Activated T-cell treated with anti-CD3 and anti-CD28 coated beads for 48 hours (primary cell): ENCODE data around the gene SFT2D1.

Experiments
- DNase-seq: peaks from one replicate; pipeline ENCODE4 v3.0.0-alpha.2; 2020; ENCODE audit warnings: low read depth

Gene SFT2D1

DNA sequence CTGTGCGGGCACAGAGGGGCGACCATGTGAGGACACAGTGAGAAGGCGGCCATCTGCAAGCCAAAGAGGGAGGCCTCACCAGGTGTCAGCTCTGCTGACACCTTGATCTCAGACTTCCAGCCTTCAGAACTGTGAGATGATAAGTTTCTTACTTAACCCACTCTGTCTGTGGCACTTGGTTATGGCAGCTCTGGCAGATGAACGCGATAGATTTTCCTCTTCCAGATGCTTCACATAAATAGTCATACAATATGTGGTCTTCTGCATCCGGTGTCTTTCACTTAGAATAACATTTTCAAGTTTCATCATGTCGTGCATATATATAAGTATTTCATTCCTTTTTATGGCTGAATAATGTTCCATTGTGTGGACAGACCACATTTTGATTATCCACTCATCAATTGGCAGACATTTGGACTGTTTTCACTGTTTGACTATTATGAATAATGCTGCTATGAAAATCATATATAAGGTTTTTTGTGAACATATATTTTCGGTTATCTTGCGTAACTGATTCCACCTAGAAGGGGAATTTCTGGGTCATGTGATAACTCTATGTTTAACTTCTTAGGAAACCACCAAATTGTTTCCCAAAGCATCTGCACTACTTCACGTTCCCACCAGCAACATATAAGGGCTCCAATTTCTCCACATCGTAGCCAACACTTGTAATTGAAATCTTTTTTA lies 64.3 kb downstream of the SFT2D1 start:
- no peak for DNase-seq

DNA sequence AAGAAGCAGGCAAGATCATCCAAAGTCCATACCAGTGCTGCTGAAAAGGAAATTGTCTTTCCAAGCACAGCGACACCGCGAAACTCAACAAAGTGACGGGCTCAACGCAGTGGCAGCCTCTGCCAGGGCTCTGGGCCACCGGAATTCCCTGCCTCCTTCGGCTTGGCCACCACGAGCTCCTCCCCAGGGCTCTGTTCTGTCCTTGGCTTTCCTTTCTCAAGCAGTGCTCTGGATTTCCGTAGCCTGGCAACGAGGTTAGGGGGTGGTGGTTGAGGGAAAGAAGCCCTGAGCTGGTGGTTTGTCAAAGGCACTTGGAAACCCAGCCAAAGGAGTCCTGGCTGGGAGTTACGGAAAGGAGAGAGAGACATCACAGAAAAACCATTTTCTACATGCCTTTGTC lies 65.3 kb downstream of the SFT2D1 start:
- no peak for DNase-seq

DNA sequence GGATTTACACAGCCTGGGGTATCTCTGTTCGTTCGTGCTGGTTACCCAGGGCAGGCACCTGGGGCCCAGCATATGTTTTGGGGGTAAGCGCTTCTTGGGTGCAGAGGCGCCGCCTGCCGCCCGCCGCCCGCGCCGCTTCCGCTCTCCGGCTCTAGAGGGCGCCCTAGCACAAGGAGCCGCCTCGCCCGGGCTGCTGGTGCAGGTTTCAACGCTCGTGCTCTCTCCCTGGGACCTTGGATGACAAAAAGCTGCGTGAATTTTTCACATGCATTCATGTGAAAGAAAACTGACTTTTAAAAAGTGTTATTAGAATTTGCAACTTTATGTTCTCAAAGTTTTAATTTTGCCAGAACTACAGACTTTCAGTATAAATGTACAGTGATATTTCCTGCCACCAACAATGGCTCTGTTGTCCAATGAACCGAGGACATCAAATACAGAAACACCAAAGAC lies 66.6 kb downstream of the SFT2D1 start:
- peak; percentile 83 for DNase-seq

DNA sequence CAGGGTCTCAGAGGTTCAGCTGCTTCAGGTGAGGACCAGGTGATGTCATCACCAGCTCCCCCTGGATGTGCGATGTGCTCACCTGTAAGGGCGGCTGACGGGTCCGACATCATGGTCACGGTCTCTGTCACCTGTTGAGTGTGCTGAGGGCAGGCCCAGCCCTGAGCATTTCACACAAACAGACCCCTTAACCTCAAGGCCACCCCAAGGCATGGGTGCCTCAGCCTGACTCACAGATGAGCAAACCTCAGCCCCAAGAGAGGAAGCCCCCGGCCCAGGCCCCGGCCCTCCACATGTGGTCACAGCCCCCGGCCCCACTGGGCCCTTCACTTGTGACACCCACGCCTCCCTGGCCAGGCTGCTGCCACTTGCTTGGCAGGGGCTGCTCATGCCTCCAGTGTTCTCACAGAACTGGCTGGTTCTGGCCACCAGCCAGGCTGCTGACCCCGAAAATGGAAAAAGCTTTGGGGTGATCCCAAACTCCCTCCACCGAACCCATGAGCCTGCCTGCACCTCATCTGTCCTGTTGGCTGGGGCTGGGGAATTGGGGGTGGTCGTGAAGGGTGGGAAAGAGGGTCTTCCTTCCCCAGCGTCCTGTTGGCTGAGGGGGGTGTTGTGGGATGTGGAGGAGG lies 67.5 kb downstream of the SFT2D1 start:
- no peak for DNase-seq

DNA sequence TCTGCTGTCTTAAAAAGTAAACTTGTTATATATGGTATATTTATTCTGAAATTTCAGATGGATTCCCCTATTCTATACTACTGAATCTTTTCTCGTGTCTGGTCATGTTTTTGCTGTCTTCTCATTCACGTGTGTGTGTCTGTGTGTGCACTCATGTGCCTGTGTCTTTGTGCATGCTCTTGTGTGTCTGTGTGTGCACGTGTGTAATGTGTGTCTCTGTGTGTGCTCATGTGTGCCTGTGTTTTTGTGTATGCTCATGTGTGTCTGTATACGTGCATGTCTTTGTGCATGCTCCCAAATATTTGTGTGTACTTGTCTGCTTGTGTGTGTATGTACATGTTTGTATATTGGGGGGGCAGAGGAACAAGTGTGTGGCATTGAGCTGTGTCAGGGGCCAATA lies 68.2 kb downstream of the SFT2D1 start:
- no peak for DNase-seq

DNA sequence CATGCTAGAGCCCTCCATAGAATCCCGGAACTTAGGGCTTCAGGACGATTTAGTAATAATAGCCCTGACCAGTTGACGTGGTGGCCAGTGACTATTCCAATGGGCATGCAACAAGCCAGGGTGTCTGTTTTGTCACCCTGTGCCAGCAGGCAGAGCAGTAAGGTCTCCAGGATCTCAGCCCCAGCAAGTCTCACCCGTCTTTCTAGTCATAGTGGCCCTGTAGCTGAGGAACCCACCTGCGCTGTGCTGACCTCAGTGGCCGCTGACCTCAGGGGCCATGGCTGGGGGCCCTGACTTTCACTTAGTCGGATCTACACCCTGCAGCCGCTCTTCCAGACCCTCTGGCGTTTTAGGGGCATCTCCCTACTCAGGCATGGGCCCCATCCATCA lies 71.0 kb downstream of the SFT2D1 start:
- no peak for DNase-seq

DNA sequence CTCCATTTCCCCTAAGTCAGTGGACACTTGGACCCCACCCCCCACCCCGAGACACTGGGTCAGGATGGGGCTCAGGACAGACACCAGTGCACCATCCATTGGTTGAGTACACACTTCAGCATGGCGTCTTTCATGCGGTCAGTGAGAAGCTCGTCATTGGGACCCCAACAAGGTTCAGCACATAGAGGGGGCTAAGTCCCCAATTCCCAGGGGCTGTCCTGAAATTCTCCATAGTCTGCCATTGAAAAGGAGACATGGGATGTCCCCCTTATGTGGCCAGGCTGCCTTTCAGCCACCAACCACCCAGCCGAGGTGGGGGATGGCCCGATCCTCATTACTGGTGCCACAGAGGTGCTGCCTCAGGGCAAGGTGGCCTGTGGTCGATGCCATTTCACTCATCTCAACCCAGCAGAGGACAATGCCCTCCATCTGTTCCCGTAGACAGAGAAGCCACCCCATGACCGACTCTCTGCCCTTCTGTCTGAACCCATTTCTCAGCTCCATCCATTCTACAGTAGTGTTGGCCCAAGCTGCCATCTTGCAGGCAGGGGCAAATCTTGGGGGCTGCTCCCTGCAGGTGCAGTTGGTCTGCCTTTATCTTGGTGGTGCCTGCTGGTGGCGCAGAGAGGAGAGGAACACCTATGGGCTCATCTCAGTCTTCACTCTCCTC lies 71.5 kb downstream of the SFT2D1 start:
- no peak for DNase-seq
